GM12864 (cell line): Measurements from ENCODE around the gene FIS1.

ENCODE experiments used
- DNase-seq: peaks from one replicate; pipeline ENCODE4 v3.0.0-alpha.2; 2011; ENCODE audit warnings: low read depth
- H3K4me3 ChIP-seq: 2 replicates; pipeline ENCODE4 v1.5.1; 2011; ENCODE audit warnings: mild to moderate bottlenecking, low read depth, low read length, control low read depth
- CTCF ChIP-seq: IDR thresholded peaks from 2 replicates; pipeline ENCODE4 v1.5.1; 2011; ENCODE audit warnings: low read depth, mild to moderate bottlenecking, moderate library complexity, low read length, control low read depth, inconsistent platforms; ENCODE audit errors: missing control alignments

Gene FIS1

GRCh38 chr7:101218236-101219125 lies 26.4 kb downstream of the FIS1 start:
- no peak for TF ChIP-seq CTCF
- DNase-seq = no peak
- H3K4me3 ChIP-seq = peak overlapping the region; percentile 88

DNA sequence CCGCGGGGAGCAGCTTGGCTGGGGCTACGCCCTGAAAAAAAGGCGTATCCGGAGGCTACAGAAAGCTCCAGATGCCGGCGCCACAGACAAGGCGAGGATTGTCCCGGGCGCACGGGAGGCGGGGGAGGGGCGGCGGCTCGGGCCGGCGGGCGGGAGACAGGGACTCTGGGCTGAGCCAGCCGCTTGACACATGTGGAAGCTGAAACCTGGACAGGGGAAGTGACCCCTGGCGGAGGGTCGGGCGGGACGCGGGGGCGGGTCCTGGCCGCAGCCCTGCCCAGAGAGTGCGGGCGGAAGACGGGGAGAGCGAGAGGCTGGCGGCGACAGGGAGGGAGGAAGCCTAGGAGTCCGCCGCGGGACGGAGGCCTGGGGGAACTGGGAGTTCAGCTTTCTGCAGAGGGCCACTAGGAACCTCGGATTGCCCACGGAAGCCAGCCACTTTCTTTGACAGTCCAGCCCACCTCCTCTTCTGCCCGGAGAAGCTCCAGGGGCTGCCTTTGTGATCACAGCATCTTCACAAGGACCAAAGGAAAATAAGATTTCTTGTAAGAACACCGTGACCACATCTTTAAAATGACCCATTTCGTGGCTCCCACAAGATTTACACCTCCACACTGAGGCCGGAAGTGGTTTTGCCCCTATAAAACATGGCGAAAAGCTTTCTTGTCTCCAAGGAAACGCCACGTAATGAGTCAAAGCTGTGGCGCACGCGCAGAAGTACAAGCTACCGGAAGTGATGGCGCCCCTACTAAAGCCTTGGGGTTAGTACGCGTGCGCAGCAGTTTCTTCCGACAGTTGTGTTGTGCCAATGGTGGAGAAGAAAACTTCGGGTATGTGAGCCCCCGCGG lies 27.3 kb downstream of the FIS1 start, which contains the start of the genes PLOD3 and ZNHIT1:
TSS of gene PLOD3 (minus strand) at position 194 of the 848 bp plus-strand sequence. CDS start 307 bp downstream, outside the sequence.
TSS of gene ZNHIT1 (plus strand) at position 778 of the 848 bp plus-strand sequence. CDS start at position 809, 31 bp downstream.
- peak; percentile 95 for DNase-seq
- peak within 1 kb of the TSS; percentile 88 for H3K4me3 ChIP-seq
- TF ChIP-seq CTCF = no peak

DNA sequence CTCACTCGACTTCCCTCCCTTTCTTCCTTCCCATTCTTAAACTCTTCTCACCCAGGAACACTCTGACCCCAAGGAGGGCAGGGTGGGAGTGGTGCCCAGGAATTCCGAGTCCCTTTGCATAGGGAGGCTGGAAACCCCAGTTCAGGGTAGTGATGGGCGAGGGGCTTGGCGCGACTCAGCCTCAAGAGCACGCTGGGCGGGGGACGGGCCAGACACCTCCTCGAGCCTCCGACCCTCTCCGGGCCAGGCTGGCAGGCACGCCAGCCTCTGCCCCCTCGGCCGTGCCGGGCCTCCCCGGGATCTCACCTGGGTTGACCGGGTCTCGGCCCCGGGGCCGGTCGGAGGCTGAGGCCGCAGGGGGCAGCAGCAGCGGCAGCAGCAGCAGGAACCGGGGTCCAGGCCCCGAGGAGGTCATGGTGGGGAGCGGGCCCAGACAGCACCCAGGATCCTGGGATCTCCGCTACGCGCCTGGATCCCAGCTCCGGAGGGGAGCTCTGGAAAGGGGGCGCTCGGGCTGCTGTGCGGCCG lies 28.0 kb downstream of the FIS1 start:
- H3K4me3 ChIP-seq = peak overlapping the region; percentile 88
- peak; percentile 11 for TF ChIP-seq CTCF
- no peak for DNase-seq

- H3K4me3 ChIP-seq = peak overlapping the region; percentile 88
- TF ChIP-seq CTCF = no peak
- no peak for DNase-seq
These were observed 28.7 kb downstream of the FIS1 start for GRCh38 chr7:101216001-101216859.

DNA sequence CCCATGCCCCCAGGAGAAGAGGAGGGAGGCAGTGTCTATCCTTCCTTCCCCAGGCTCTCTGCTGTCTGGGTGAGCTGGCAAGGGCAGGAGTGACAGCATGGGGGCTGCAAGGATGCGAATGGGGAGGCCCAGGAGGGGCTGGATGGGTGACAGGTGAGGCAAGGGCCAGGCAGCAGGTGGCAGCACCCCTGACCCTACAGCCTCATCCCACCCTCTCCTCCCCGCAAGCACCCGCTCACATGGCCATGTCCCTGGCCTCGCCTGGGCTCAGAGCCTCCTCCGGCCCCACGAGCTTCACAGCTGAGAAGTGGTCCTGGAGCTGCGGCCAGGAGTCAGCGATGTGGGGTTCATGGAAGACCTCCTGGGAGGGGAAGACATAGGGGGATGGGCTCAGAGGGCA lies 32.9 kb downstream of the FIS1 start:
- no peak overlapping the region for H3K4me3 ChIP-seq
- no peak for TF ChIP-seq CTCF
- no peak for DNase-seq

GRCh38 chr7:101211501-101211900 lies 33.4 kb downstream of the FIS1 start:
- DNase-seq = no peak
- no peak for TF ChIP-seq CTCF
- H3K4me3 ChIP-seq = no peak overlapping the region
